KOPT-K1 (cell line): ENCODE data around the gene PTCD3.
A peak's percentile ranks its signal among the peaks of the same experiment; 100 is the strongest.

Experiments used
- H3K27ac ChIP-seq: fragments of 200-600 bp; sonication (generic); 2 replicates; pipeline ENCODE4 v1.5.1; 2016; ENCODE audit warnings: antibody characterized with exemption, mild to moderate bottlenecking, low read depth, low read length; ENCODE audit not compliant: poor library complexity, severe bottlenecking
- H3K36me3 ChIP-seq: fragments of 200-600 bp; sonication (generic); 2 replicates; pipeline ENCODE4 v1.5.1; 2017; ENCODE audit warnings: antibody characterized with exemption, mild to moderate bottlenecking, low read length, moderate library complexity; ENCODE audit not compliant: insufficient read depth
- H3K9me3 ChIP-seq: fragments of 200-600 bp; sonication (generic); 2 replicates; pipeline ENCODE4 v1.5.1; 2017; ENCODE audit warnings: antibody characterized with exemption, low read length, mild to moderate bottlenecking; ENCODE audit not compliant: insufficient read depth, poor library complexity, severe bottlenecking

The PTCD3 gene

GRCh38 chr2:86107031-86107430 lies 996 bp downstream of the PTCD3 start:
- Histone ChIP-seq H3K36me3 (peaks cover 63% of the 10 kb centered on the region), H3K27ac (peak overlapping the region; percentile 86), H3K9me3 (no peaks in the 10 kb centered on the region)

GRCh38 chr2:86118130-86118529 lies 12.1 kb downstream of the PTCD3 start:
- no peaks in the 10 kb centered on the region for H3K9me3 ChIP-seq
- peaks cover 100% of the 10 kb centered on the region for H3K36me3 ChIP-seq
- no peak overlapping the region for H3K27ac ChIP-seq

GRCh38 chr2:86123328-86123925 lies 17.4 kb downstream of the PTCD3 start:
- Histone ChIP-seq H3K27ac (no peak overlapping the region), H3K36me3 (peaks cover 100% of the 10 kb centered on the region), H3K9me3 (no peaks in the 10 kb centered on the region)

GRCh38 chr2:86124683-86125082 lies 18.6 kb downstream of the PTCD3 start:
- Histone ChIP-seq H3K27ac (no peak overlapping the region), H3K9me3 (no peaks in the 10 kb centered on the region), H3K36me3 (peaks cover 100% of the 10 kb centered on the region)

- Histone ChIP-seq H3K27ac (no peak overlapping the region), H3K36me3 (peaks cover 100% of the 10 kb centered on the region)
Measured at GRCh38 chr2:86134709-86135108, 28.7 kb downstream of the PTCD3 start.

GRCh38 chr2:86135653-86136052 lies 29.6 kb downstream of the PTCD3 start:
- peaks cover 100% of the 10 kb centered on the region for H3K36me3 ChIP-seq
- no peaks in the 10 kb centered on the region for H3K9me3 ChIP-seq
- H3K27ac ChIP-seq: no peak overlapping the region

More at GRCh38 chr2:86134709-86135108, 28.7 kb downstream of the PTCD3 start:
- no peaks in the 10 kb centered on the region for H3K9me3 ChIP-seq

- Histone ChIP-seq H3K27ac (no peak overlapping the region), H3K9me3 (no peaks in the 10 kb centered on the region), H3K36me3 (peaks cover 100% of the 10 kb centered on the region)
Measured at GRCh38 chr2:86136141-86136540, 30.1 kb downstream of the PTCD3 start.

GRCh38 chr2:86138736-86139625 lies 32.9 kb downstream of the PTCD3 start:
- no peak overlapping the region for H3K27ac ChIP-seq
- H3K36me3 ChIP-seq: peaks cover 99% of the 10 kb centered on the region
- H3K9me3 ChIP-seq: no peaks in the 10 kb centered on the region

- Histone ChIP-seq H3K9me3 (no peaks in the 10 kb centered on the region), H3K27ac (no peak overlapping the region), H3K36me3 (peaks cover 99% of the 10 kb centered on the region)
Measured at GRCh38 chr2:86139981-86140380, 33.9 kb downstream of the PTCD3 start.

- H3K27ac ChIP-seq: no peak overlapping the region
- H3K36me3 ChIP-seq: peaks cover 99% of the 10 kb centered on the region
Measured at GRCh38 chr2:86140969-86141392, 34.9 kb downstream of the PTCD3 start.

GRCh38 chr2:86142436-86143257 lies 36.6 kb downstream of the PTCD3 start:
- H3K36me3 ChIP-seq: peaks cover 99% of the 10 kb centered on the region
- no peak overlapping the region for H3K27ac ChIP-seq
- H3K9me3 ChIP-seq: no peaks in the 10 kb centered on the region

More at GRCh38 chr2:86140969-86141392, 34.9 kb downstream of the PTCD3 start:
- H3K9me3 ChIP-seq: no peaks in the 10 kb centered on the region

- no peaks in the 10 kb centered on the region for H3K9me3 ChIP-seq
- H3K27ac ChIP-seq: no peak overlapping the region
- peaks cover 99% of the 10 kb centered on the region for H3K36me3 ChIP-seq
Measured at GRCh38 chr2:86143307-86143706, 37.3 kb downstream of the PTCD3 start.

- Histone ChIP-seq H3K36me3 (peaks cover 99% of the 10 kb centered on the region), H3K27ac (no peak overlapping the region), H3K9me3 (no peaks in the 10 kb centered on the region)
Measured at GRCh38 chr2:86143926-86144685, 38.1 kb downstream of the PTCD3 start.

GRCh38 chr2:86147793-86148192 lies 41.8 kb downstream of the PTCD3 start:
- no peak overlapping the region for H3K27ac ChIP-seq
- H3K9me3 ChIP-seq: no peaks in the 10 kb centered on the region
- peaks cover 100% of the 10 kb centered on the region for H3K36me3 ChIP-seq
